HCT116 (cell line): ENCODE data around the gene CCR2. TPM values are rescaled to one million over a fixed set of nuclear protein-coding genes. Genes with fewer than 3 reads are reported as not detected.
"Not testable (repeated sequence)": the region's sequence is repeated elsewhere in the genome, so short reads cannot be mapped to it uniquely, and the experiment has no call there.

ENCODE experiments used
- ATAC-seq: fragments of 200-7000 bp; cut with Tn5 transposase; 2 replicates; pipeline ENCODE4 v1.9.1; 2020; ENCODE audit warnings: mild to moderate bottlenecking, moderate library complexity
- BruUV-seq: library from RNA; stranded (reverse); fragments of 400-500 nt; replicated peaks from 2 replicates; lab custom pipeline; 2021; lab: Mats Ljungman, UMichigan
- CTCF ChIA-PET: fragments of 300-600 bp; sonication (Branson Sonifier 250); formaldehyde crosslinking; loops from one replicate; lab custom pipeline; 2021; ENCODE audit warnings: antibody characterized with exemption; lab: Charles Lee
- POLR2A ChIA-PET: fragments of 300-600, 350-600 bp; sonication (Branson Sonifier 250); formaldehyde crosslinking; loops from one replicate; lab custom pipeline; 2021; ENCODE audit warnings: antibody characterized with exemption; lab: Charles Lee
- RAD21 ChIA-PET, 2 experiments: fragments of 300-600 bp; sonication (Branson Sonifier 250); formaldehyde crosslinking; loops; one replicate each; lab custom pipeline; 2023; ENCODE audit warnings: low total read pairs in 2 of 2; ENCODE audit not compliant: uncharacterized antibody in 2 of 2, unreplicated experiment in 2 of 2, low non-redundant PET in 1 of 2; lab: Charles Lee
- DNase-seq: peaks from one replicate; pipeline ENCODE4 v3.0.0-alpha.2; 2010; ENCODE audit warnings: low read depth, low spot score
- H2AFZ ChIP-seq: fragments of 200-600 bp; shearing (Covaris generic), sonication (generic); 2 replicates; pipeline ENCODE4 v1.6.1; 2017; ENCODE audit warnings: low read depth, mixed run types, mixed read lengths, antibody characterized with exemption, low read length; ENCODE audit not compliant: poor library complexity, severe bottlenecking
- H3K27ac ChIP-seq: 2 replicates; pipeline ENCODE4 v1.5.1; 2012; ENCODE audit warnings: low read depth, low read length
- H3K27me3 ChIP-seq: fragments of 200-600 bp; sonication (generic); 2 replicates; pipeline ENCODE4 v1.6.1; 2016; ENCODE audit warnings: mixed run types, low read length, mixed read lengths; ENCODE audit not compliant: insufficient read depth
- H3K36me3 ChIP-seq, 2 experiments: fragments of 200-500 bp in 1 of 2; fragments of 200-600 bp in 1 of 2; sonication (Bioruptor generic) in 1 of 2; sonication (generic) in 1 of 2; 2 replicates each; pipeline versions ENCODE4 v1.5.1 to v1.6.1; 2014 to 2016; ENCODE audit warnings: low read length in 2 of 2, inconsistent platforms in 1 of 2, mixed read lengths in 1 of 2, mixed run types in 1 of 2; ENCODE audit not compliant: insufficient read depth in 2 of 2, control insufficient read depth in 1 of 2
- H3K4me1 ChIP-seq, 2 experiments: fragments of 200-600 bp in 1 of 2; sonication (generic) in 1 of 2; 2 replicates each; pipeline versions ENCODE4 v1.5.1 to v1.6.1; 2012 to 2017; ENCODE audit warnings: low read length in 2 of 2, inconsistent platforms in 1 of 2, mild to moderate bottlenecking in 1 of 2, mixed read lengths in 1 of 2, mixed run types in 1 of 2, moderate library complexity in 1 of 2; ENCODE audit not compliant: insufficient read depth in 2 of 2, control insufficient read depth in 1 of 2
- H3K4me2 ChIP-seq: fragments of 200-600 bp; sonication (generic); 2 replicates; pipeline ENCODE4 v1.6.1; 2017; ENCODE audit warnings: mixed run types, low read length, mixed read lengths
- H3K4me3 ChIP-seq, 2 experiments: fragments of 200-600 bp in 1 of 2; sonication (generic) in 1 of 2; replicated peaks in 1 of 2; 2 replicates each; pipeline ENCODE4 v1.5.1; 2011 to 2016; ENCODE audit warnings: low read length in 2 of 2, control low read depth in 1 of 2, low read depth in 1 of 2, mild to moderate bottlenecking in 1 of 2, mixed read lengths in 1 of 2, mixed run types in 1 of 2
- H3K79me2 ChIP-seq: fragments of 200-600 bp; sonication (generic); 2 replicates; pipeline ENCODE4 v1.6.1; 2017; ENCODE audit warnings: mild to moderate bottlenecking, mixed run types, low read length, moderate library complexity, mixed read lengths; ENCODE audit not compliant: insufficient read depth
- H3K9ac ChIP-seq: fragments of 200-600 bp; sonication (generic); 2 replicates; pipeline ENCODE4 v1.6.1; 2016; ENCODE audit warnings: low read length, mixed read lengths
- H3K9me2 ChIP-seq: fragments of 200-600 bp; sonication (generic), shearing (Covaris generic); 2 replicates; pipeline ENCODE4 v1.6.1; 2017; ENCODE audit warnings: mixed run types, mild to moderate bottlenecking, moderate library complexity; ENCODE audit not compliant: insufficient read depth
- H3K9me3 ChIP-seq, 2 experiments: fragments of 200-500 bp in 1 of 2; fragments of 200-600 bp in 1 of 2; sonication (Bioruptor generic) in 1 of 2; sonication (generic) in 1 of 2; 2 replicates each; pipeline ENCODE4 v1.6.1; 2014 to 2017; ENCODE audit warnings: low read length in 2 of 2, mixed read lengths in 2 of 2, inconsistent platforms in 1 of 2, low read depth in 1 of 2, mild to moderate bottlenecking in 1 of 2, mixed run types in 1 of 2, moderate library complexity in 1 of 2; ENCODE audit not compliant: control insufficient read depth in 1 of 2, insufficient read depth in 1 of 2
- H4K20me1 ChIP-seq: fragments of 200-600 bp; sonication (generic), shearing (Covaris generic); 2 replicates; pipeline ENCODE4 v1.6.1; 2017; ENCODE audit warnings: mixed run types, mild to moderate bottlenecking, moderate library complexity; ENCODE audit not compliant: insufficient read depth
- ATF3 ChIP-seq: IDR thresholded peaks from 2 replicates; pipeline ENCODE4 v1.6.1; 2012
- JUND ChIP-seq: IDR thresholded peaks from 2 replicates; pipeline ENCODE4 v1.6.1; 2012
- MAX ChIP-seq: IDR thresholded peaks from 2 replicates; pipeline ENCODE4 v1.6.1; 2012
- RAD21 ChIP-seq: IDR thresholded peaks from 2 replicates; pipeline ENCODE4 v1.6.1; 2012; ENCODE audit warnings: low read depth, mild to moderate bottlenecking
- SIN3A ChIP-seq: IDR thresholded peaks from 2 replicates; pipeline ENCODE4 v1.6.1; 2012; ENCODE audit warnings: low read depth
- ZFX ChIP-seq: fragments of 450-650 bp; IDR thresholded peaks from 2 replicates; pipeline ENCODE4 v1.6.1; 2017
- intact Hi-C: fragments of 100-400 bp; cut with micrococcal nuclease; formaldehyde crosslinking; loops from 2 replicates; pipeline ENCODE4 v1.10.0; 2022
- total RNA-seq: library from RNA; stranded (reverse); gene quantifications from one replicate; pipeline ENCODE4 v1.2.1, GENCODE V29; 2021; ENCODE audit not compliant: unreplicated experiment
- TF ChIP-seq, protein P1 (sequence below), 3 experiments: fragments of 200-600 bp in 1 of 3; sonication (generic) in 1 of 3; IDR thresholded peaks in 2 of 3; conservative IDR thresholded peaks in 1 of 3; 2 replicates each; pipeline ENCODE4 v1.5.1; 2012 to 2017; ENCODE audit warnings: low read depth in 2 of 3, low read length in 2 of 3, antibody characterized with exemption in 1 of 3, borderline replicate concordance in 1 of 3, control low read depth in 1 of 3, mild to moderate bottlenecking in 1 of 3, mixed read lengths in 1 of 3, mixed run types in 1 of 3, moderate library complexity in 1 of 3; ENCODE audit not compliant: insufficient read depth in 1 of 3

Gene CCR2
- total RNA-seq, 1 experiment from 2014 or later, result not detected

DNA sequence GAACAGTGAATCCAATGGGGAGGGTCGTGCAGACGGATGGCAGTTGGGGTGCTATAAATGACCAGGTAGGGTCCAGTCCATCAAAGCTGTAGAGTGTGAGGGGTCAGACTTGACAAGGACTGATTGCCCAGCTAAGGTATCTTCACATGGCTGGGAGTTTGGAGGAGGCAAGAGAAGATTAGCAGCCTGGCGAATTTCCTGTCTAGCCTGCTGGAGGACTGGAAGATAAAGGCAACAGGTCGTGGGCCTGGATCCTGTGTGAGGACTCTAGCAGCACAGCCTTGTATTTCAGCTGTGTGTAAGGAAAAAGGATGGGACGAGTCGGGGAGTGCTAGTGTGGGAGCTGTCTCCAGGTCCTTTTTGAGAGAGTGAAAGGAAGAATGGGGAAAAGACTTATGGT lies 35.4 kb downstream of the CCR2 start:
- no peak for DNase-seq
- Histone ChIP-seq H3K9me3 (no peaks in the 10 kb centered on the region), H3K9me2 (no peaks in the 10 kb centered on the region), H4K20me1 (no peaks in the 10 kb centered on the region), H2AFZ (no peak overlapping the region), H3K4me1 (peaks cover 0 to 7% of the 10 kb centered on the region in 2 experiments; a peak in 2 of 4 replicates)
- POLR2A ChIA-PET, result no interaction called here
- RAD21 ChIA-PET, result no interaction called here
- BruUV-seq, result no TSS peak
- no peak for TF ChIP-seq SIN3A
- TF ChIP-seq RAD21, result no peak
- no peak for TF ChIP-seq ZFX
- TF ChIP-seq ATF3, result no peak
- no peak for TF ChIP-seq JUND
- no peak for TF ChIP-seq MAX
- TF ChIP-seq, protein P1, sequence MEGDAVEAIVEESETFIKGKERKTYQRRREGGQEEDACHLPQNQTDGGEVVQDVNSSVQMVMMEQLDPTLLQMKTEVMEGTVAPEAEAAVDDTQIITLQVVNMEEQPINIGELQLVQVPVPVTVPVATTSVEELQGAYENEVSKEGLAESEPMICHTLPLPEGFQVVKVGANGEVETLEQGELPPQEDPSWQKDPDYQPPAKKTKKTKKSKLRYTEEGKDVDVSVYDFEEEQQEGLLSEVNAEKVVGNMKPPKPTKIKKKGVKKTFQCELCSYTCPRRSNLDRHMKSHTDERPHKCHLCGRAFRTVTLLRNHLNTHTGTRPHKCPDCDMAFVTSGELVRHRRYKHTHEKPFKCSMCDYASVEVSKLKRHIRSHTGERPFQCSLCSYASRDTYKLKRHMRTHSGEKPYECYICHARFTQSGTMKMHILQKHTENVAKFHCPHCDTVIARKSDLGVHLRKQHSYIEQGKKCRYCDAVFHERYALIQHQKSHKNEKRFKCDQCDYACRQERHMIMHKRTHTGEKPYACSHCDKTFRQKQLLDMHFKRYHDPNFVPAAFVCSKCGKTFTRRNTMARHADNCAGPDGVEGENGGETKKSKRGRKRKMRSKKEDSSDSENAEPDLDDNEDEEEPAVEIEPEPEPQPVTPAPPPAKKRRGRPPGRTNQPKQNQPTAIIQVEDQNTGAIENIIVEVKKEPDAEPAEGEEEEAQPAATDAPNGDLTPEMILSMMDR (IDR thresholded peaks at IDR 0.05 in 2 of 3, conservative IDR thresholded peaks at IDR 0.05 in 1 of 3; ENCODE audit: borderline replicate concordance in 1 of 3, insufficient read depth in 1 of 3, low read depth in 2 of 3, low read length in 2 of 3), result no peak
- TF ChIP-seq, all 23 proteins: peak for 0
- Histone ChIP-seq H3K27me3 (no peaks in the 10 kb centered on the region), H3K9ac (no peak overlapping the region), H3K79me2 (no peaks in the 10 kb centered on the region), H3K27ac (no peak overlapping the region), H3K4me3 (no peak overlapping the region), H3K4me2 (no peak overlapping the region), H3K36me3 (no peaks in the 10 kb centered on the region)
- no peak for ATAC-seq
- intact Hi-C loops, result no loop called here
- CTCF ChIA-PET, result no interaction called here

DNA sequence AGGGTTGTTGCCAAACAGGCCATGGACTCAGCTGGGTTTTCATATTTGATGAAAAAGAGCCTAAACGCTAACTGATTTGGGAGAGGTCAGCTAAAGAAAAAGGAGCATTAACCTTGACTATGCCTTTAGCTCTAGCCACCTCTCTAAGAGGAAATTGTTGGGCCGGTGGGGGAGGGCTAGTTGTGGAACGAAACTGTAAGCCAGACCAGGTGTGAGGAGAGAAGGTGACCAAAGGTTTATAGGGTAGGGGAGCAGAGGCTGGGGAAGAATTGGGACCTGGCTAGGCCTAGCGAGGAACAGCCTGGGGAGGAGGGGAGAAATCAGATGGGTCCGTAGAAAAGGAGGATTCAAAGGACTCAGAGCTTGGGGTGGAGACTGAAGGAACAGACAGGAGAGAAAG lies 37.6 kb downstream of the CCR2 start:
- POLR2A ChIA-PET, H3K36me3 ChIP-seq, H3K9me3 ChIP-seq, DNase-seq, BruUV-seq, H3K9ac ChIP-seq, ATAC-seq, H2AFZ ChIP-seq, H3K4me2 ChIP-seq, H4K20me1 ChIP-seq, CTCF ChIA-PET, H3K27me3 ChIP-seq, H3K4me1 ChIP-seq, RAD21 ChIA-PET, H3K27ac ChIP-seq, H3K4me3 ChIP-seq, H3K79me2 ChIP-seq, H3K9me2 ChIP-seq, intact Hi-C loops: not testable (repeated sequence)
